Measurements from ENCODE around the gene CX3CL1. TPM values are rescaled to one million over a fixed set of nuclear protein-coding genes. Genes with fewer than 3 reads are reported as not detected.

Gene CX3CL1
- total RNA-seq, 2 experiments from 2014 or later, result not detected

DNA sequence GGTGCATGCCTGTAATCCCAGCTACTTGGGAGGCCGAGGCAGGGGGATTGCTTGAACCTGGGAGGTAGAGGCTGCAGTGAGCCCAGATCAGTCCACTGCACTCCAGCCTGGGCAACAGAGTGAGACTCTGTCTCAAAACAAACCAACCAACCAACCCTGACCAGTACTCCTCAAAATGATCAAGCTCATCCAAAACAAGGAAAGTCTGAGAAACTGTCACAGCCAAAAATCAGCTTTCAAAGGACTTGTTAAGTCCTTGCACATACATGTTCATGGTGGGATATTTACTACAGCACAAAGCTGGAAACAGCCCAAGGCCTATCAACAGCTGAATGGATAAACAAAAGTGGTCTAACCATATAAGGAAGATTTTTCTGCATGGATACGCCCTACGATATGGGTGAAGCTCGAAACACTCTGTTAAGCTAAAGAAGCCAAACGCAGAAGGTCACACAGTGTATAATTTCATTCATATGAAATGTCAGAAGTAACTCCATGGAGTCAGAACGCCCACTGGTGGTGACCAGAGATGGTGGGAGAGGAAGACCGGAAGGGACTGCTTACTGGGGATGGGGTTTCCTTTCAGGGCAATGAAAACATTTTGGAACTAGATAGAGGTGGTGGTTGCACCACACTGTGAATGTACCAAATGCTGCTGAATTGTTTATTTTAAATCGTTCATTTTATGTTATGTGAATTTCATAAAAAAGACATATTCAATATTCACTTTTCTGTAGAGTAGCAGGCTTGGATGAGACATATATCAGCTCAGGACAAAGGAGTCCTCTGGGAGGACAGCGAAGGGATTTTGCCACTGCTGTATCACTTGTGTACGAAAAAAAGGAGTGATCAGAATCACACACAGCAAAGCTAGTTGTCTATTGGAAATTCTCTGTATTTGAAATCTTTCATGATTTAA, 50.0 kb downstream of the CX3CL1 start:
- Mint-ChIP-seq H3K4me1 (ENCODE audit: low read depth) (peaks cover 11% of the 10 kb centered on the region), H3K27me3 (ENCODE audit: low read depth) (no peaks in the 10 kb centered on the region), H3K36me3 (ENCODE audit: low read depth) (peaks cover 4% of the 10 kb centered on the region), H3K9me3 (no peaks in the 10 kb centered on the region), H3K27ac (no peak overlapping the region), H3K4me3 (no peak overlapping the region)
- CTCF ChIA-PET, result interaction anchor here (0.5 to 2.0 kb wide), 10 partner anchors 10 to 338 kb away, joined by 3 to 11 read pairs (median 4); no protein-coding TSS in a partner anchor
- intact Hi-C loops (cut with micrococcal nuclease), result no loop called here
- peak; percentile 33 for DNase-seq

DNA sequence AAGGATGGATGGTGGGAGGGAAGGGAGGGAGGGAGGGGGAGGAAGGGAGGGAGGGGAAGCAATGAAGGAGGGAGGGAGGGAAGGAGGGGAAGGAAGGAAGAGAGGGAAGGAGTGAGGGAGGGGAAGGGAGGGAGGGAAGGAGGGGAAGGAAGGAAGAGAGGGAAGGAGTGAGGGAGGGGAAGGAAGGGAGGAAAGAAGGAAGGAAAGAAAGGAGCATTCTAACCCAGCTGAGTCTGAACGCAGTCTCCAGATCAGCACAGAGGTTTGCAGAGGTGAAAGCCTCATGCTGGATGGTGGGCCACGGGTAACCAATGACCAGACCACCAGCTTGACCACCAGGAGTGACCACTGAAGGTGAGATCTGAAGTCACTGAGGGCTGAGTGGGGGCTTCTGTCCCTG, 50.9 kb downstream of the CX3CL1 start:
- no peak for DNase-seq
- Mint-ChIP-seq H3K27ac (no peak overlapping the region), H3K4me3 (no peak overlapping the region), H3K4me1 (ENCODE audit: low read depth) (peaks cover 7% of the 10 kb centered on the region), H3K27me3 (ENCODE audit: low read depth) (no peaks in the 10 kb centered on the region), H3K9me3 (no peaks in the 10 kb centered on the region), H3K36me3 (ENCODE audit: low read depth) (peaks cover 10% of the 10 kb centered on the region)
- intact Hi-C loops (cut with micrococcal nuclease), result no loop called here
- CTCF ChIA-PET, result interaction anchor here (0.6 to 2.2 kb wide), 8 partner anchors 10 to 894 kb away, joined by 3 to 11 read pairs (median 4); no protein-coding TSS in a partner anchor

DNA sequence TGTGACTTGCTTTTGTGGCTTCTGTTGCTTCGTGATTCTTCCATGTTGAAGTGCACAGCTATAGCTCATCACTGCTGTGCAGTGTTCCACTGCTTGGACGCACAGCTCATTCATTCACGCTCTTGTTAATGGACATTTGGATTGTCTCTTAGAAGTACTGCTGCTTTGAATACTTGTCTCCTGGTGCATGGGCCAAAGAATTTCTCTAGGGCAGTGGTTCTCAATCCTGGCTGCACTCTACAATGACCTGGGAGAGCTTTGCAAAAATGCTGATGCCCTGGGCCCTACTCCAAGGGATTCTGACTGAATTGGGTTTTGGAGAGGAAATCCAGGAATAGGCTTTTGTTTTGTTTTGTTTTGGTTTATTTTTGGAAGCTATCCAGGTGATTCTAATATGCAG, 52.3 kb downstream of the CX3CL1 start:
- intact Hi-C loops (cut with micrococcal nuclease), result no loop called here
- H3K36me3 Mint-ChIP-seq (ENCODE audit: low read depth), result peaks cover 16% of the 10 kb centered on the region
- no peaks in the 10 kb centered on the region for H3K9me3 Mint-ChIP-seq
- H3K4me1 Mint-ChIP-seq (ENCODE audit: low read depth), result peaks cover 1% of the 10 kb centered on the region
- no peaks in the 10 kb centered on the region for H3K27me3 Mint-ChIP-seq (ENCODE audit: low read depth)
- CTCF ChIA-PET, result interaction anchor here (0.6 to 2.2 kb wide), 4 partner anchors 9 to 124 kb away, joined by 3 to 6 read pairs (median 4); no protein-coding TSS in a partner anchor
- DNase-seq, result no peak
- H3K27ac Mint-ChIP-seq, result no peak overlapping the region
- H3K4me3 Mint-ChIP-seq, result no peak overlapping the region

DNA sequence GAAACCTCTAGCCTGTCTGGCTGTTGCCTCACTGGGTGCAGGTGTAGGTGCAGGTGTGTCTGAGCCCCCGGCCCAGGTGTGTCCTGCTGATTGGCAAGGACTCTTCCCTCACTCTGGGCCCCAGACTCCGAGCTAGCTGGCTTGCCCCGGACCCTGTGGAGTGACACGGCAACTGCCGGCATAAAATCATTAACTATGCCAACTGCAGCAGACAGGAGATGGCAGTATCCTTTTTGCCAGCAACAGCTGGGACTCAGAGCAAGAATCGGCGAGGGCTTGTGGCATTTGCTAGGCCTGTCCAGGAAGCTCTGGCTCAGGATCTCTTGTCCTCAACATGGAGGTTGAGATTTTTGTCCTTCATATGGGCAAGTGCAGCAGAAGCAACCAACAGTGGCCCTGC, 54.1 kb downstream of the CX3CL1 start:
- H3K4me3 Mint-ChIP-seq, result no peak overlapping the region
- intact Hi-C loops (cut with micrococcal nuclease), result no loop called here
- no peaks in the 10 kb centered on the region for H3K9me3 Mint-ChIP-seq
- H3K27ac Mint-ChIP-seq, result no peak overlapping the region
- no peaks in the 10 kb centered on the region for H3K4me1 Mint-ChIP-seq (ENCODE audit: low read depth)
- no peaks in the 10 kb centered on the region for H3K27me3 Mint-ChIP-seq (ENCODE audit: low read depth)
- peaks cover 28% of the 10 kb centered on the region for H3K36me3 Mint-ChIP-seq (ENCODE audit: low read depth)
- no peak for DNase-seq
- CTCF ChIA-PET, result interaction anchor here (1.5 kb wide), 1 partner anchor 9 kb away, joined by 4 read pairs; no protein-coding TSS in a partner anchor

DNA sequence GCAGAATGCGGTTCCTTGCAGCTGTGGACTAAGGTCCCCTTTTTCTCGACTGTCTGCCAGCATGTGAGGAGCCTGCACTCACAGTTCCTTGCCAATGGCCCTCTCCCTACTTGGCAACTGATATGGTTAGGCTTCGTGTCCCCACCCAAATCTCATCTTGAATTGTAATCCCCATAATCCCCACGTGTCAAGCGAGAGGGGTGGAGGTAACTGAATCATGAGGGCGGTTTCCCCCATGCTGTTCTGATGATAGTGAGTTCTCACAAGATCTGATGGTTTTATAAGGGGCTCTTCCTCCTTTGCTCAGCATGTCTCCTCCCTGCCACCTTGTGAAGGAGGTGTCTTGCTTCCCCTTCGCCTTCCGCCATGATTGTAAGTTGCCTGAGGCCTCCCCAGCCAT, 55.0 kb downstream of the CX3CL1 start:
- H3K4me3 Mint-ChIP-seq, result no peak overlapping the region
- H3K4me1 Mint-ChIP-seq (ENCODE audit: low read depth), result no peaks in the 10 kb centered on the region
- intact Hi-C loops (cut with micrococcal nuclease), result no loop called here
- H3K9me3 Mint-ChIP-seq, result no peaks in the 10 kb centered on the region
- DNase-seq, result no peak
- H3K36me3 Mint-ChIP-seq (ENCODE audit: low read depth), result peaks cover 31% of the 10 kb centered on the region
- H3K27me3 Mint-ChIP-seq (ENCODE audit: low read depth), result no peaks in the 10 kb centered on the region
- H3K27ac Mint-ChIP-seq, result no peak overlapping the region
- CTCF ChIA-PET, result interaction anchor here (0.6 to 1.5 kb wide), 2 partner anchors 10 to 24 kb away, joined by 3 to 4 read pairs; no protein-coding TSS in a partner anchor

- no peak for DNase-seq
- intact Hi-C loops (cut with micrococcal nuclease), result no loop called here
- Mint-ChIP-seq H3K9me3 (no peaks in the 10 kb centered on the region), H3K4me3 (no peak overlapping the region), H3K27me3 (ENCODE audit: low read depth) (no peaks in the 10 kb centered on the region), H3K27ac (no peak overlapping the region), H3K36me3 (ENCODE audit: low read depth) (peaks cover 33% of the 10 kb centered on the region), H3K4me1 (ENCODE audit: low read depth) (peaks cover under 1% of the 10 kb centered on the region)
- CTCF ChIA-PET, result no interaction called here
Measured at GRCh38 chr16:57427824-57428223, 55.5 kb downstream of the CX3CL1 start.

DNA sequence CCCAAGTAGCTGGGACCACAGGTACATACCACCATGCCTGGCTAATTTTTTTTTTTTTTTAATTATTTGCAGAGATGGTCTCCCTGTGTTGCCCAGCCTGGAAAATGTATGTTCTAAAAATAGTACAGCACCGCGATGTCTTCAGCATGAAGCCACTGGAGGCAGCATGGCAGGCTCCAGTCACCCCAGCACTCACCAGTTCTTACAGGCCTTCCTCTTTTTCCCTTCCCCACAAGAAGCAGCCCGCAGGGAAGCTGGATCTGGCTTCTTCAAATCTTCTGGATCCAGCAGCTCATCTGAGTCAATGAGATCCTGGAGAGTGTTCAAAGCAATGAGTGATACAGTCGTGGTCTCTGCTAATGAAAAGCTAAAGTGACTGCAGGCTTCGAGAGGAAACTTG, 58.7 kb downstream of the CX3CL1 start:
- H3K27me3 Mint-ChIP-seq (ENCODE audit: low read depth), result no peaks in the 10 kb centered on the region
- peaks cover 47% of the 10 kb centered on the region for H3K36me3 Mint-ChIP-seq (ENCODE audit: low read depth)
- no peak overlapping the region for H3K4me3 Mint-ChIP-seq
- H3K9me3 Mint-ChIP-seq, result no peaks in the 10 kb centered on the region
- CTCF ChIA-PET, result interaction anchor here (0.9 to 5.5 kb wide), 3 partner anchors 12 to 43 kb away, joined by 3 to 53 read pairs (median 4); partner anchors contain the start of genes CIAPIN1 and COQ9
- DNase-seq, result no peak
- intact Hi-C loops (cut with micrococcal nuclease), result no loop called here
- no peak overlapping the region for H3K27ac Mint-ChIP-seq
- H3K4me1 Mint-ChIP-seq (ENCODE audit: low read depth), result peaks cover 25% of the 10 kb centered on the region

GRCh38 chr16:57432505-57432904, 60.2 kb downstream of the CX3CL1 start:
- Mint-ChIP-seq H3K27me3 (ENCODE audit: low read depth) (no peaks in the 10 kb centered on the region), H3K36me3 (ENCODE audit: low read depth) (peaks cover 45% of the 10 kb centered on the region), H3K4me1 (ENCODE audit: low read depth) (peaks cover 25% of the 10 kb centered on the region), H3K4me3 (no peak overlapping the region), H3K9me3 (no peaks in the 10 kb centered on the region), H3K27ac (peak overlapping the region; percentile 61)
- intact Hi-C loops (cut with micrococcal nuclease), result no loop called here
- CTCF ChIA-PET, result interaction anchor here (1.4 to 5.5 kb wide), 4 partner anchors 10 to 132 kb away, joined by 5 to 53 read pairs (median 9); partner anchors contain the start of gene CIAPIN1
- no peak for DNase-seq

GRCh38 chr16:57432989-57433388, 60.7 kb downstream of the CX3CL1 start:
- peaks cover 41% of the 10 kb centered on the region for H3K36me3 Mint-ChIP-seq (ENCODE audit: low read depth)
- intact Hi-C loops (cut with micrococcal nuclease), result loop anchor here (1.0 kb wide), 1 partner anchor 14 kb away; no protein-coding TSS in a partner anchor
- H3K4me1 Mint-ChIP-seq (ENCODE audit: low read depth), result peaks cover 25% of the 10 kb centered on the region
- CTCF ChIA-PET, result interaction anchor here (0.8 to 5.5 kb wide), 8 partner anchors 8 to 133 kb away, joined by 3 to 53 read pairs (median 4); partner anchors contain the start of genes CIAPIN1 and POLR2C
- H3K9me3 Mint-ChIP-seq, result no peaks in the 10 kb centered on the region
- no peak for DNase-seq
- H3K27me3 Mint-ChIP-seq (ENCODE audit: low read depth), result no peaks in the 10 kb centered on the region
- H3K4me3 Mint-ChIP-seq, result no peak overlapping the region
- H3K27ac Mint-ChIP-seq, result peak overlapping the region; percentile 61

GRCh38 chr16:57434003-57434402, 61.7 kb downstream of the CX3CL1 start:
- peak overlapping the region; percentile 61 for H3K27ac Mint-ChIP-seq
- intact Hi-C loops (cut with micrococcal nuclease), result no loop called here
- H3K4me1 Mint-ChIP-seq (ENCODE audit: low read depth), result peaks cover 25% of the 10 kb centered on the region
- H3K4me3 Mint-ChIP-seq, result no peak overlapping the region
- no peaks in the 10 kb centered on the region for H3K9me3 Mint-ChIP-seq
- H3K36me3 Mint-ChIP-seq (ENCODE audit: low read depth), result peaks cover 45% of the 10 kb centered on the region
- CTCF ChIA-PET, result interaction anchor here (0.9 to 5.5 kb wide), 5 partner anchors 12 to 89 kb away, joined by 3 to 53 read pairs (median 4); partner anchors contain the start of genes CIAPIN1 and POLR2C
- H3K27me3 Mint-ChIP-seq (ENCODE audit: low read depth), result no peaks in the 10 kb centered on the region
- no peak for DNase-seq
